Central memory CD4-positive, alpha-beta T cell (primary cell): Measurements from ENCODE around the gene PA2G4.
A peak's percentile ranks its signal among the peaks of the same experiment; 100 is the strongest.
"Not testable (repeated sequence)": the region's sequence is repeated elsewhere in the genome, so short reads cannot be mapped to it uniquely, and the experiment has no call there.

Experiments
- DNase-seq: peaks from one replicate; pipeline ENCODE4 v3.0.0; 2022

Gene PA2G4

DNA sequence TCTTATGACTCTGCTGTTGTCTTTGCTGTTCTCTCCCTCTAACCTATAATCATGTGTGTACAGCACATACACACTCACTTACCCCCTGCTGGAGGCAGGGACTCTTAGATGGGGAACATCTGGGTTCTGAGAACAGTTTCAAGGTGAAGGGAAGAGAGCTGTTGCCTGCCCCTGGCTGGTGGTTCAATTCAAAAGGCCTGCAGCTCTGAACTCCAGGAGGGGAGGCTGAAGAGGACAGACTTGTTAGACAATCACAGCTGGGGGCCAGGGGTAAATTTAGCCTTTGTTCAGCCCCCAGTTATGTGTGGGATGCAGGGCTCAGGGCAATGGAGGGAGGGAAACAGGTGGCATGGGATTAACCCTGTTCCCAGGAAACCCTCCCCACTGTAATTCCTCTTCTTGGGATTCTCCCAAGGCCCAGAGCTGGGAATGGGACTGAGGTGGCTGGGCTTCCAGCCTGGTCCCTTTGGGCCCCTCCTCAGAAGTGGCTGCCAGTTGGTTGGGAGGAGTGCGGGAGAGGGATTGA, 50.0 kb downstream of the PA2G4 start:
- no peak for DNase-seq

DNA sequence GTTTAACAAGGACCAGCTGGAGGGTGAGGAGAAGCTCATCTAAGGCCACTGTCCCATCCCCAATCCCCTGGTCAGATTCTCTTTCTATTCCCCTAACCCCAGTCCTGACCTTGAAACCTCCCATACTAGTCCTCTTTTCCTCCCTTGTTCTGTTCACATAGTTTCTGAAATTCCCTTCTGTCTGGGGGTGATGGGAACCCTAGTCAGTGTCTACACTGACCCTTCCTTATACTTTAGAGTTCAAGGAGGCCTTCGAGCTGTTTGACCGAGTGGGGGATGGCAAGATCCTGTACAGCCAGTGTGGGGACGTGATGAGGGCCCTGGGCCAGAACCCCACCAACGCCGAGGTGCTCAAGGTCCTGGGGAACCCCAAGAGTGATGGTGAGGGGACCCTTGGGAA, 50.5 kb downstream of the PA2G4 start:
- no peak for DNase-seq

DNA sequence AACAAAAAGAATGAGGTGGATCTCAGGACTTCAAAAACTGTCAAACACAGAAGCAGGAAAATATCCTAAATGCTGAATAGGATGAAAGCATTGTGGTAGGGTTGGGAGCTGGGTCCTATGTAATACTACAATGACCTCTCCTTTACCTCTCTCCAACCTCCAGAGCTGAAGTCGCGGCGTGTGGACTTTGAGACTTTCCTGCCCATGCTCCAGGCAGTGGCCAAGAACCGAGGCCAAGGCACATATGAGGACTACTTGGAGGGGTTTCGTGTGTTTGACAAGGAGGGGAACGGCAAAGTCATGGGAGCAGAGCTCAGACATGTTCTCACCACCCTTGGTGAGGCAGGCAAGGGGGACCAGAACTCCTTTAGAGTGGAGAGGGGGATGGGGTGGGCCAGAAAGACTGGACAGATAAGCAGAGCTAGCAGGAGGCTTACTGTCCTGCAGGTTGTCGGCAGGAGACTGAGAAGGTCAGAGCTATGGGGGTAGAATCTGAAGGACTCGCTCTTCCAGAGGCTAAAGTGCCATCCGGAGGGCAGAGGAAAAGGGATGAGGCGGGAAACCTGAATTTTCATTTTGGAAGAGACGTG, 51.0 kb downstream of the PA2G4 start:
- no peak for DNase-seq

DNA sequence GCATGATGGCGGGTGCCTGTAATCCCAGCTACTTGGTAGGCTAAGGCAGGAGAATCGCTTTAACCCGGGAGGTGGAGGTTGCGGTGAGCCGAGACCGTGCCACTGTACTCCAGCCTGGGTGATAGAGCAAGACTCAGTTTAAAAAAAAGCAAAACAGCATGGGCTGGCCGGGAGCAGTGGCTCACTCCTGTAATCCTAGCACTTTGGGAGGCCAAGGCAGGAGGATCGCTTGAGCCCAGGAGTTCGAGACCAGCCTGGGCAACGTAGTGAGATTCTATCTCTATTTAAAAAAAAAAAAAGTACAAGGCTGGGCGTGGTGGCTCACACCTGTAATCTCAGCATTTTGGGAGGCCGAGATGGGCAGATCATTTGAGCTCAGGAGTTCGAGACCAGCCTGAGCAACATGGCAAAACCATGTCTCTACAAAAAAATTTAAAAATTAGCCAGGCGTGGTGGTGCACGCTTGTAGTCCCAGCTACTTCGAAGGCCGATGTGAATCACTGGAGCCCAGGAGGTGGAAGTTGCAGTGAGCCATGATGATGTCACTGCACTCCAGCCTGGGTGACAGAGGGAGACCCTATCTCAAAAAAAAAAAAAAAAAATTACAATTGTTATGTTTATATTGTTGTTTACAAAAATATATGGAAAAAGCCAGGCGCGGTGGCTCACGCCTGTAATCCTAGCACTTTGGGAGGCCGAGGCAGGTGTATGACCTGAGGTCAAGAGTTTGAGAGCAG, 52.3 kb downstream of the PA2G4 start:
- not testable (repeated sequence) for DNase-seq

DNA sequence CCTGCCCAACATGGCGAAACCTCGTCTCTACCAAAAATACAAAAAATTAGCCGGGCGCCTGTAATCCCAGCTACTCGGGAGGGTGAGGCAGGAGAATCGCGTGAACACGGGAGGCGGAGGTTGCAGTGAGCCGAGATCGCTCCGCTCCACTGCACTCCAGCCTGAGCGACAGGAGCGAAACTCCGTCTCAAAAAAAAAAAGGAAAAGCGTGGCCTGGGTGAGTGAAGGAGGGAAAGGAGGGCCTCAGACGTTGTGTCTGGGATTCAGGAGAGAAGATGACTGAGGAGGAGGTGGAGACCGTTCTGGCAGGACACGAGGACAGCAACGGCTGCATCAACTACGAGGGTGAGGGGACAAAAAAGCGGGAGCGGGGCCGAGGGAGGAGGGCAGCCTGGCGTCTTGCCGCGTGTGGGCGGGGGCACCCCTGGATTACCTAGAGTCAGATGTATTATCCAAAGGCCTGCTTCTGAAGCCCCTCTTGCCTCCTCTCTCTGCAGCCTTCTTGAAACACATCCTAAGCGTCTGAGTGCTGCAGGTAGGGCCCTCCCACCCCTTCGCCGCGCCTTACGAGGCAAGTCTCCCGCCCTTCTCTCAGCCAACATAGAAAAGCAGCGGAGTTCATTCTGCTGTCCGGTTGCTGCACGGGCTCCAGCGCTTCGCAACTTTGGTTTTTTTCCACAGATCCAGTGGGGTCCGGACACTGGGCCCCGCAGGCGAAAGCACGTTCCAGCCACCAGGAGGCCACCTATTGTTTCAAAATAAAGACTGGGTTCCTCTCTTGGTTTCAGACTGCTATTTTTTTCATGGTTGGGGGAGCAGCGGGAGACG, 53.1 kb downstream of the PA2G4 start:
- DNase-seq = peak; percentile 70

DNA sequence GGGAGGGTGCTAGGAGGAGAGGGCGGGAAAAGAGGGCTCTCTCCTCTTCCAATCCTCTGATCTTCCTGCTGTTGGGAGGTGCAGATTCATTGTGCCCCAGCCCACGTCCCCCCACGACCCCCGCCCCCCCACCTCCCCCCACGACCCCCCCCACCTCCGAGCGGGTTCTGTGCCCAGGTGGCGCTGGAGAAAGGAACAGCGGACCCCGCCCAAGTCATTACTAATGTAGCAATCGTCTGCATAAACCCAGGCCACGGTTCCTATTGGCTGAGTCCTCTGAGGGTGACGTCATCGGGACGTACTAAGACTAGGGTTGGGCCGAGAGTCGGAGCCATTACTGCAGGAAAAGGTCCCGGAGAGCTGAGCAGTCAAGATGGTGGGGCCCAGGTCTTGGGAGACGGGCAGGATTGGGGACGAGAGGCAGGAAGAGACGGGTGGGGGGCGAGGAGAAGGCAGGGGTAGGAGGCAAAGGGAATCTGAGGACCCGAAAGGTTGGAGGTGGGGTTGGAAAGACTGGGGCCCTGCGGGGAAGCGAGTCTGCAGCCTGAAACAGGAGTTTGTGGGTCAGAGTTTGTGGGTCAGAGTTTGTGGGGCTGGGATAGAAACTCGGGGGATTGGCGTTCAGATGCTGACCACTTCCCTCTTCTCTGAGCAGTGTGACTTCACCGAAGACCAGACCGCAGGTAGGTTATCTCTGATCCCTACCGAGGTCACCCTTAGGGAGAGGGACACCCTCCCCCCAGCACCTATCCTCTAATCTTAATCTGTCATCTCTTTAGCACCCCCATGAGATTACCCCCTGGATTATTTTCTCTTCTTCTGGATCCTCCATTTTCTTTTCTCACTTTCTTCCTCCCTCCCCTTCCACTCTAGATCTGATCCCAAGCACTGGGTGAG, 53.9 kb downstream of the PA2G4 start, which contains the start of gene MYL6:
Gene MYL6, plus strand, starts transcription at position 331 of the 897 bp plus-strand sequence. Its CDS starts 43 bp downstream, at position 374.
- peak; percentile 92 for DNase-seq

DNA sequence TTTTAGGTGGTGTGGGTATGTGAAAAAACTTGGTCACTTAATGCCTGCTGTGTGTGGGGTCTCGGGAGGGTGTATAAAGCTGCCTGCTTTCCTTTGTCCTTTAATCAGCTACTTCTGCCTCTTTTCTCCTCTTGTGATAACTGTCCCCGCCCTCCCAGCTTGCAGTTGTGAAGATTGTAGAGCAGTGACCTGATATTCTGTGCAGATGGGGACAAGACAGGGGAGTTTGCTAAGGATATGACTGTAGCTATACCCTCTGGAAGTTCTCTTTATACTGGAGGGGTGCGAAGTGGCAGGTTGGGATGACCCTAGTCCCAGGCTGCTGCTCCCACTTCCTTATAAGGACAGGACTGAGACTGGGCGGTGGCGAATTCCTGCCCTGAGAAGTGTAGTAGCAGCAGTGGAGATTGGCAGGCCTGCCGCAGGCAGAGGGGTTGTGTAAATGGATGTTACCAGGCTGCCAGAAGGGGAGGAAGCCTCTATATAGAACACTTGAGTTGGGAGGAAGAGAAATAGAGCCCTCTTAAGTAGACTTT, 54.6 kb downstream of the PA2G4 start:
- DNase-seq = no peak

DNA sequence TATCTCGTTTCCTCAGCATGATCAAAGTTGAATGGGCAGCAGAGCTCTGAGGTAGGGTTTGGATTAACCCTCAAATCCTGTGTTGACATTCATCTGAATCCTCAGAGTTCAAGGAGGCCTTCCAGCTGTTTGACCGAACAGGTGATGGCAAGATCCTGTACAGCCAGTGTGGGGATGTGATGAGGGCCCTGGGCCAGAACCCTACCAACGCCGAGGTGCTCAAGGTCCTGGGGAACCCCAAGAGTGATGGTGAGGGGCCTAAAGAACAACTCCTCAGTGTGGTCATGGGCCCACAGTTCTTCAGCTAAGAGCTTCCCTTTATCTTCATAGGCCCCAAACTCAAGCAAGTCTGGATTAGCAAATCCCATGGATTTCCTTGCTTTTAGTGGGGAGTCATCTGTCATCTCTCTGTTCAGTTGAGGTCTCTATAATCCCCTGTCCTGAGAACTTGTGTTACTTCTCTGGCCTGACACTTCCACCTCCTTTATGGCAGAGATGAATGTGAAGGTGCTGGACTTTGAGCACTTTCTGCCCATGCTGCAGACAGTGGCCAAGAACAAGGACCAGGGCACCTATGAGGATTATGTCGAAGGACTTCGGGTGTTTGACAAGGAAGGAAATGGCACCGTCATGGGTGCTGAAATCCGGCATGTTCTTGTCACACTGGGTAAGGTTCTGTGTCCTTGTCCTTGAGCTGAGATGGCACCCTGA, 55.3 kb downstream of the PA2G4 start:
- no peak for DNase-seq

DNA sequence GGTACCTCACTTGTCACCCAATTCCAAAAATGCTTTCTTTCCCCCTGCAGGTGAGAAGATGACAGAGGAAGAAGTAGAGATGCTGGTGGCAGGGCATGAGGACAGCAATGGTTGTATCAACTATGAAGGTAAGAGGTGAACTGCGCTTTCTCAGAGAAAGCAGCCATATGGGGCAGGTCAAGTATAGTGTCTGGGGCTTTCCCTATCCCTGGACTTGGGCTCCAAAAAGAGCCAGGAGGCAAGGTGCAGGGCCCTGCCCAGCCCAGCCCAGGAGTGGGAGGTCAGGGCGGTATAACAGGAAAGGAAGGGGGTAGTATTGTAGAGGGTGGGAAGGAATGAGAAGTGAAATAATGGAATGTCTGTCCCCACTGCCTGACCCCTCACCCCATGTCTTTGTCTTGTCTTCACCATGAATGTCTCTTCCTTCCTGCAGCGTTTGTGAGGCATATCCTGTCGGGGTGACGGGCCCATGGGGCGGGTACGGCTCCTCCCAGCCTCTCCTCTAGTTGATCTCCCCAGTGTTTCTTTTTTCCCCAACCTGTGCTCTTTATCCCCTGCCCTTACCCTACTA, 55.9 kb downstream of the PA2G4 start:
- DNase-seq = peak; percentile 72

DNA sequence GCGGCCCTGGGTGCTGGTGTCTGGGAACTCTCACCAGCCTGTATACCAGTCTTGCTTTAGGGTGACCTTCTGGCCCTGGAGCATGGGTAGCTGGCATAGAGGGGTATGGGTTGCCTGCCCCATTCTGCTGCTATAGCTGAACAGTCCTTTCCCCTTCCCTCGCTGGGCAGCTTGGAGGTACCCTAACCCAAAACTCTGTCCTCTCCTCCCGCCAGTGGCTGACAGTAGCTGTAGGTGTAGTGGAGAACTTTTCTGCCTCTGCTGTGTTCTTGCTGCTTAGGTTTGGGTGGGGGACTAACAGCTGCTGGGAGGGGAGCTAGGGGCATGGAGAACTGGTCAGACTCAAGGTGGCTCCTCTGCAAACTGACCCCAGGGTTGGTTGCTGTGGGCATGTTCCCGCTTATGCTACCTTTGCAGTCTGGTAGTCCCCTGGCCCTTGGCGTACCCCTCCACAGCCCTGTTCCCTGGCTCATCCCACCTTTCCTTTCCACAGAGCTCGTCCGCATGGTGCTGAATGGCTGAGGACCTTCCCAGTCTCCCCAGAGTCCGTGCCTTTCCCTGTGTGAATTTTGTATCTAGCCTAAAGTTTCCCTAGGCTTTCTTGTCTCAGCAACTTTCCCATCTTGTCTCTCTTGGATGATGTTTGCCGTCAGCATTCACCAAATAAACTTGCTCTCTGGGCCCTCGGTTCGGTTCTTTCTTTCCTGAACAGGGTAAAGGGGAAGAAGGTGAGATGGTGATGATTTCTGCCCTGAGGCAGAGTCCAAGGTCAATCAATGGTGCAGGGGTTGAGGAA, 56.7 kb downstream of the PA2G4 start:
- no peak for DNase-seq

DNA sequence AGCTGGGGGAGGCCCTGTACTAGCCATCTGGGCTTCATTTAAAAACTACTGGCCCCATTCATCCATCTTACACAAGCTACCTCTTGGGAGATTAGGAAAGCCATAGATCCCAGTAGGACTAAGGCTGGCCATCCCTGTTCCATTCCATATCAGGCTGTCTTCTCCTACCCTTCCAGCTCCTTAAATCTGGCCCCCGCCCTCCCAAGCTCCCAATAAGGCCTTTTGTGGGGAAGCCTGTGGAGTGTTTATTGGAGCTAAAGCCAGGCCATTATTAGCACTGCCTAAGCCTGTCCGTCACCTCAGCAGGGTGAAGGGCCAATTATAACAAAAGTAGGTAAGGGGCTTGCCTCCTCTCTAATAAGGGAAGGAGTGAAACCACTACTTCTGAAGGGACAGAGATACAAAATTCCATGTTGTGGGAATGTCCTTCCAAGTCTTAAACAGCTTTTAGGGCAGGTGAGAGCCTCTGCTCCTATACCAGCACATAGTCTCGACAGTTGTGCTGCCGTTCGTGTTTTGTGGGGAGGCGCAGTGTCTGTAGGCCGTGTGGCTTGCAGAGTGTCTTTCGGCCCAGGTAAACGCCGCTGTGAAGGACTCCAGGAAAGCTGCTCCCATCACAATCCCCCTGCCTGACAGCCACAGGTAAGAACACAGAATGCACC, 57.5 kb downstream of the PA2G4 start:
- DNase-seq = no peak

DNA sequence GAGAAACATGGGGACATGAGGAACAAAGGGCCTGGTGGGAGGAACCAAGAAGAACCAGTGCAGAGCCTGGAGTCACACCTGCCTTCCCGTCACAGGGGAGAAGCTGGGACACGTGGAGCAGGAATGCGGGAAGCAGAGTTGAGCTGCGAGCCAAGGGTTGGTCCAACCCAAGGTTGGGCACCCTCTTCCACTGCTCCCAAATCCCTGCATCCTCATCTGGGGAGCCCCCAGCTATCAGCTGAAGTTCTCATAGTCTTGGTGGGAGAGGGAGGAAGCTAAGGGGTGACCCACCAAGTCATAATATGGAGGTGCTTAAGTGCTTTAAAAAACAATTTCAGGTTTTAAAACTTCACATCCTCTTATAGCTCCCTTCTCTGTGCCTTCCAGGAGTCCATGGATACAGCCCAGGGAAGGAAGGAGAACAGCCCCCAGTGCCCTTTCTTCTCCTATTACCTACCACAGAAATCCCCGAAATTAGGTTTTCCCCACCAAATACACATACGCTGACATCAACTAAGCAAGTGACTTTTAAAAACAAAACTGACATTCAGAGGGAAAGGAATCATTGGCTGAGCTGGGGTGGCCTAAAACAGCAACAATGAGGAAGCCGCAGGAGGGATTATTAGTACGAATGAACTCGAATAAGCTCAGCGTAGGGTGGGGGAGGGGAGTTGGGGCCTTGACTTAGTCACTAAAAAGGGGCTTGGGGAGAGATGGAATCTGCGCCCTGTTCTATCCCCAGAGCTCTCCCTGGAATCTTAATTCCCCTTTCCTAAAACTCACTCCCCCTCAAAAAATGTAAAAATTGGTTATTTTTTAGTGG, 58.3 kb downstream of the PA2G4 start:
- DNase-seq = no peak
